Neuron (in vitro differentiated cells): ENCODE results near the gene CPA3.

Experiments
- H2AFZ ChIP-seq: one replicate; pipeline ENCODE4 v1.6.1; 2013; ENCODE audit warnings: low read depth, mild to moderate bottlenecking, inconsistent platforms, low read length, moderate library complexity
- H3K27me3 ChIP-seq: one replicate; pipeline ENCODE4 v1.6.1; 2013; ENCODE audit warnings: low read length; ENCODE audit not compliant: insufficient read depth
- H3K36me3 ChIP-seq: one replicate; pipeline ENCODE4 v1.6.1; 2013; ENCODE audit warnings: low read length; ENCODE audit not compliant: insufficient read depth
- H3K4me1 ChIP-seq: one replicate; pipeline ENCODE4 v1.6.1; 2013; ENCODE audit warnings: low read length; ENCODE audit not compliant: insufficient read depth
- H3K4me3 ChIP-seq: 2 replicates; pipeline ENCODE4 v1.5.1; 2013; ENCODE audit warnings: mild to moderate bottlenecking, low read length, moderate library complexity
- H3K9me3 ChIP-seq: one replicate; pipeline ENCODE4 v1.6.1; 2013; ENCODE audit warnings: low read length

Gene CPA3

GRCh38 chr3:148938936-148939335 is 73.8 kb downstream of the CPA3 start:
- peaks cover 17% of the 10 kb centered on the region for H3K4me1 ChIP-seq
- no peaks in the 10 kb centered on the region for H3K9me3 ChIP-seq
- H3K27me3 ChIP-seq = no peaks in the 10 kb centered on the region
- peak overlapping the region; percentile 43 for H2AFZ ChIP-seq
- H3K36me3 ChIP-seq = no peaks in the 10 kb centered on the region
- peak overlapping the region; percentile 1 for H3K4me3 ChIP-seq

GRCh38 chr3:148940983-148941382 is 75.9 kb downstream of the CPA3 start:
- Histone ChIP-seq H3K4me1 (peaks cover 17% of the 10 kb centered on the region), H2AFZ (no peak overlapping the region), H3K27me3 (no peaks in the 10 kb centered on the region), H3K9me3 (no peaks in the 10 kb centered on the region), H3K36me3 (no peaks in the 10 kb centered on the region), H3K4me3 (no peak overlapping the region)

GRCh38 chr3:148943506-148944205 is 78.6 kb downstream of the CPA3 start:
- no peaks in the 10 kb centered on the region for H3K27me3 ChIP-seq
- H2AFZ ChIP-seq = no peak overlapping the region
- no peaks in the 10 kb centered on the region for H3K36me3 ChIP-seq
- H3K4me3 ChIP-seq = no peak overlapping the region
- peaks cover 14% of the 10 kb centered on the region for H3K4me1 ChIP-seq
- H3K9me3 ChIP-seq = no peaks in the 10 kb centered on the region

- Histone ChIP-seq H3K36me3 (no peaks in the 10 kb centered on the region), H2AFZ (no peak overlapping the region), H3K9me3 (no peaks in the 10 kb centered on the region), H3K27me3 (no peaks in the 10 kb centered on the region), H3K4me1 (peaks cover 6% of the 10 kb centered on the region), H3K4me3 (no peak overlapping the region)
Measured at GRCh38 chr3:148945116-148945515, 80.0 kb downstream of the CPA3 start.
